Prostate gland (tissue), 2 donors: ENCODE results near the gene TSEN2.

Experiments
- POLR2A ChIP-seq: fragments of 450-650 bp; IDR thresholded peaks from one replicate; pipeline ENCODE4 v1.6.1; 2016; ENCODE audit warnings: antibody characterized with exemption, mild to moderate bottlenecking
- TF ChIP-seq, protein P1 (sequence below), 4 experiments: fragments of 200-600 bp in 2 of 4; fragments of 450-650 bp in 2 of 4; sonication (generic) in 2 of 4; IDR thresholded peaks; 1 replicate in 3 of 4; 2 replicates in 1 of 4; pipeline ENCODE4 v1.5.1; 2016 to 2019; ENCODE audit warnings: antibody characterized with exemption in 4 of 4, mild to moderate bottlenecking in 2 of 4, moderate library complexity in 2 of 4

- TF ChIP-seq POLR2A: no peak
- TF ChIP-seq, protein P1, sequence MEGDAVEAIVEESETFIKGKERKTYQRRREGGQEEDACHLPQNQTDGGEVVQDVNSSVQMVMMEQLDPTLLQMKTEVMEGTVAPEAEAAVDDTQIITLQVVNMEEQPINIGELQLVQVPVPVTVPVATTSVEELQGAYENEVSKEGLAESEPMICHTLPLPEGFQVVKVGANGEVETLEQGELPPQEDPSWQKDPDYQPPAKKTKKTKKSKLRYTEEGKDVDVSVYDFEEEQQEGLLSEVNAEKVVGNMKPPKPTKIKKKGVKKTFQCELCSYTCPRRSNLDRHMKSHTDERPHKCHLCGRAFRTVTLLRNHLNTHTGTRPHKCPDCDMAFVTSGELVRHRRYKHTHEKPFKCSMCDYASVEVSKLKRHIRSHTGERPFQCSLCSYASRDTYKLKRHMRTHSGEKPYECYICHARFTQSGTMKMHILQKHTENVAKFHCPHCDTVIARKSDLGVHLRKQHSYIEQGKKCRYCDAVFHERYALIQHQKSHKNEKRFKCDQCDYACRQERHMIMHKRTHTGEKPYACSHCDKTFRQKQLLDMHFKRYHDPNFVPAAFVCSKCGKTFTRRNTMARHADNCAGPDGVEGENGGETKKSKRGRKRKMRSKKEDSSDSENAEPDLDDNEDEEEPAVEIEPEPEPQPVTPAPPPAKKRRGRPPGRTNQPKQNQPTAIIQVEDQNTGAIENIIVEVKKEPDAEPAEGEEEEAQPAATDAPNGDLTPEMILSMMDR (IDR thresholded peaks at IDR 0.05): no peak
Observed at GRCh38 chr3:12549971-12550760, 65.9 kb downstream of the TSEN2 start.
